ENCODE measurements around the gene CFAP58. TPM values are rescaled to one million over a fixed set of nuclear protein-coding genes. Genes with fewer than 3 reads are reported as not detected.

The CFAP58 gene
- total and polyA plus RNA-seq, 4 donors: 0.01 to 0.09 (median 0.08) TPM; not detected in 1

- peaks cover 0 to 8% (median 2%) of the 10 kb centered on the region in 4 donors for H3K27me3 ChIP-seq (ENCODE audit: control insufficient read depth in 4 of 4, insufficient read depth in 4 of 4, low read length in 3 of 4)
- H3K9me3 ChIP-seq (ENCODE audit: control insufficient read depth in 4 of 4, low read length in 3 of 4): no peaks in the 10 kb centered on the region
- no peaks in the 10 kb centered on the region for H3K4me1 ChIP-seq (ENCODE audit: control insufficient read depth in 4 of 4, insufficient read depth in 4 of 4, low read length in 3 of 4)
- H3K9ac ChIP-seq (ENCODE audit: low read depth in 1 of 2, low read length in 2 of 2): no peak overlapping the region
- no peak overlapping the region for H3K4me3 ChIP-seq (ENCODE audit: low read depth in 1 of 3, low read length in 3 of 3)
- 39% methylated on average over 8 of the region's 8 CpGs for WGBS
- no peak overlapping the region for H3K27ac ChIP-seq (ENCODE audit: low read depth in 1 of 2, low read length in 2 of 2)
- TF ChIP-seq YY1 (IDR thresholded peaks at IDR 0.05): no peak
- TF ChIP-seq FOXA1 (IDR thresholded peaks at IDR 0.05): no peak
- TF ChIP-seq RAD21 (IDR thresholded peaks at IDR 0.05): no peak
- TF ChIP-seq TAF1 (conservative IDR thresholded peaks at IDR 0.05): no peak
- no peak for TF ChIP-seq HNF4A (conservative IDR thresholded peaks at IDR 0.05)
- TF ChIP-seq MAX (IDR thresholded peaks at IDR 0.05): no peak
- TF ChIP-seq GABPA (IDR thresholded peaks at IDR 0.05 in 1 of 2, conservative IDR thresholded peaks at IDR 0.05 in 1 of 2): no peak
- TF ChIP-seq HNF4G (IDR thresholded peaks at IDR 0.05): no peak
- no peak for TF ChIP-seq JUND (IDR thresholded peaks at IDR 0.05)
- no peak for TF ChIP-seq ZBTB33 (IDR thresholded peaks at IDR 0.05)
- no peak for TF ChIP-seq ATF3 (IDR thresholded peaks at IDR 0.05)
- no peak for TF ChIP-seq FOXA2 (IDR thresholded peaks at IDR 0.05)
- no peak for TF ChIP-seq NR2F2 (IDR thresholded peaks at IDR 0.05)
- no peak for DNase-seq (ENCODE audit: low spot score)
- H3K36me3 ChIP-seq (ENCODE audit: control insufficient read depth in 4 of 4, insufficient read depth in 3 of 4, low read depth in 1 of 4, low read length in 3 of 4): no peaks in the 10 kb centered on the region
Measured at GRCh38 chr10:104391150-104391968, 37.7 kb downstream of the CFAP58 start.

- no peaks in the 10 kb centered on the region for H3K36me3 ChIP-seq (ENCODE audit: control insufficient read depth in 4 of 4, insufficient read depth in 3 of 4, low read depth in 1 of 4, low read length in 3 of 4)
- H3K4me3 ChIP-seq (ENCODE audit: low read depth in 1 of 3, low read length in 3 of 3): no peak overlapping the region
- no peak overlapping the region for H3K9ac ChIP-seq (ENCODE audit: low read depth in 1 of 2, low read length in 2 of 2)
- TF ChIP-seq ATF3 (IDR thresholded peaks at IDR 0.05) (no peak), GABPA (IDR thresholded peaks at IDR 0.05 in 1 of 2, conservative IDR thresholded peaks at IDR 0.05 in 1 of 2) (no peak), YY1 (IDR thresholded peaks at IDR 0.05) (no peak), SP1 (IDR thresholded peaks at IDR 0.05) (no peak), TAF1 (conservative IDR thresholded peaks at IDR 0.05) (no peak), FOXA2 (IDR thresholded peaks at IDR 0.05) (no peak), JUND (IDR thresholded peaks at IDR 0.05) (no peak), FOXA1 (IDR thresholded peaks at IDR 0.05) (no peak), EGR1 (IDR thresholded peaks at IDR 0.05; ENCODE audit: low read depth in 2 of 2) (no peak), RAD21 (IDR thresholded peaks at IDR 0.05) (no peak), HNF4G (IDR thresholded peaks at IDR 0.05) (no peak), RXRA (IDR thresholded peaks at IDR 0.05) (no peak), REST (IDR thresholded peaks at IDR 0.05) (no peak), CTCF (IDR thresholded peaks at IDR 0.05; ENCODE audit: low read depth, low read length, missing input control) (no peak), HNF4A (conservative IDR thresholded peaks at IDR 0.05) (no peak), ZBTB33 (IDR thresholded peaks at IDR 0.05) (no peak), MAX (IDR thresholded peaks at IDR 0.05) (no peak)
- H3K9me3 ChIP-seq (ENCODE audit: control insufficient read depth in 4 of 4, low read length in 3 of 4): no peaks in the 10 kb centered on the region
- WGBS: 65% methylated on average over 1 of the region's 1 CpG
- no peak for DNase-seq (ENCODE audit: low spot score)
- no peaks in the 10 kb centered on the region for H3K4me1 ChIP-seq (ENCODE audit: control insufficient read depth in 4 of 4, insufficient read depth in 4 of 4, low read length in 3 of 4)
- peaks cover 0 to 8% (median 2%) of the 10 kb centered on the region in 4 donors for H3K27me3 ChIP-seq (ENCODE audit: control insufficient read depth in 4 of 4, insufficient read depth in 4 of 4, low read length in 3 of 4)
- H3K27ac ChIP-seq (ENCODE audit: low read depth in 1 of 2, low read length in 2 of 2): no peak overlapping the region
Measured at GRCh38 chr10:104391969-104392296, 38.3 kb downstream of the CFAP58 start.

Data from liver (tissue), 9 donors.